ENCODE measurements around the gene KCNIP1.

- TF ChIP-seq KLF1 (tag by site-specific recombination; IDR thresholded peaks at IDR 0.05) (no peak), YY1 (tag by site-specific recombination; IDR thresholded peaks at IDR 0.05) (no peak), ZNF366 (tag by site-specific recombination; conservative IDR thresholded peaks at IDR 0.05) (no peak), CTCF (tag by site-specific recombination; IDR thresholded peaks at IDR 0.05) (no peak), OSR2 (tag by site-specific recombination; IDR thresholded peaks at IDR 0.05) (no peak), ZSCAN30 (tag by site-specific recombination; IDR thresholded peaks at IDR 0.05) (no peak), RBAK (tag by site-specific recombination; IDR thresholded peaks at IDR 0.05) (no peak), GLIS2 (tag by site-specific recombination; IDR thresholded peaks at IDR 0.05) (no peak), KLF10 (tag by site-specific recombination; IDR thresholded peaks at IDR 0.05) (no peak), ZNF530 (tag by site-specific recombination; IDR thresholded peaks at IDR 0.05; ENCODE audit: low read depth) (no peak), TRIM28 (IDR thresholded peaks at IDR 0.05; ENCODE audit: borderline replicate concordance, low read length) (no peak), ZNF140 (tag by site-specific recombination; IDR thresholded peaks at IDR 0.05) (no peak), ZNF324 (tag by site-specific recombination; IDR thresholded peaks at IDR 0.05) (no peak)
Observed at GRCh38 chr5:170628691-170629565, 125.1 kb downstream of the KCNIP1 start.

All from HEK293 (cell line).